H9 (cell line): ENCODE data around the gene OR2B3. TPM values are rescaled to one million over a fixed set of nuclear protein-coding genes. Genes with fewer than 3 reads are reported as not detected.

Experiments used
- DNase-seq: peaks from one replicate; pipeline ENCODE4 v3.0.0-alpha.2; 2017
- H2AFZ ChIP-seq: one replicate; pipeline ENCODE4 v1.6.1; 2013; ENCODE audit warnings: mild to moderate bottlenecking, low read length, control low read depth, moderate library complexity
- H2AK5ac ChIP-seq: 2 replicates; pipeline ENCODE4 v1.6.1; 2013; ENCODE audit warnings: low read length, control low read depth, mixed read lengths; ENCODE audit not compliant: insufficient read length
- H2BK120ac ChIP-seq: one replicate; pipeline ENCODE4 v1.6.1; 2013; ENCODE audit warnings: low read depth, mild to moderate bottlenecking, low read length, control low read depth, inconsistent platforms; ENCODE audit not compliant: poor library complexity, severe bottlenecking
- H2BK12ac ChIP-seq: 2 replicates; pipeline ENCODE4 v1.6.1; 2013; ENCODE audit warnings: low read length, control low read depth, mixed read lengths, low read depth; ENCODE audit not compliant: insufficient read length
- H2BK15ac ChIP-seq: 2 replicates; pipeline ENCODE4 v1.6.1; 2013; ENCODE audit warnings: low read depth, low read length, control low read depth
- H2BK20ac ChIP-seq: one replicate; pipeline ENCODE4 v1.6.1; 2013; ENCODE audit warnings: low read depth, mild to moderate bottlenecking, low read length, control low read depth, inconsistent platforms; ENCODE audit not compliant: poor library complexity, severe bottlenecking
- H2BK5ac ChIP-seq: 2 replicates; pipeline ENCODE4 v1.6.1; 2013; ENCODE audit warnings: low read length, control low read depth, mixed read lengths; ENCODE audit not compliant: insufficient read length
- H3K14ac ChIP-seq: 2 replicates; pipeline ENCODE4 v1.6.1; 2013; ENCODE audit warnings: low read length, control low read depth; ENCODE audit not compliant: insufficient read depth
- H3K18ac ChIP-seq: 2 replicates; pipeline ENCODE4 v1.6.1; 2013; ENCODE audit warnings: low read depth, mild to moderate bottlenecking, mixed read lengths, low read length, control low read depth; ENCODE audit not compliant: insufficient read length
- H3K23ac ChIP-seq: 2 replicates; pipeline ENCODE4 v1.6.1; 2013; ENCODE audit warnings: low read length, control low read depth, mixed read lengths, low read depth; ENCODE audit not compliant: insufficient read length
- H3K23me2 ChIP-seq: 2 replicates; pipeline ENCODE4 v1.6.1; 2013; ENCODE audit warnings: low read depth, mild to moderate bottlenecking, mixed read lengths, low read length, control low read depth; ENCODE audit not compliant: insufficient read length, poor library complexity, severe bottlenecking
- H3K27ac ChIP-seq: 2 replicates; pipeline ENCODE4 v1.5.1; 2013; ENCODE audit warnings: low read length, control low read depth, mixed read lengths, low read depth; ENCODE audit not compliant: insufficient read length
- H3K27me3 ChIP-seq: 2 replicates; pipeline ENCODE4 v1.6.1; 2013; ENCODE audit warnings: low read length, control low read depth, inconsistent platforms; ENCODE audit not compliant: insufficient read depth
- H3K4ac ChIP-seq: 2 replicates; pipeline ENCODE4 v1.6.1; 2013; ENCODE audit warnings: low read depth, mild to moderate bottlenecking, control low read depth, inconsistent platforms, low read length, moderate library complexity
- H3K4me1 ChIP-seq: 2 replicates; pipeline ENCODE4 v1.6.1; 2013; ENCODE audit warnings: low read length, control low read depth, inconsistent platforms; ENCODE audit not compliant: insufficient read depth
- H3K4me2 ChIP-seq: 2 replicates; pipeline ENCODE4 v1.6.1; 2013; ENCODE audit warnings: low read length, control low read depth, mixed read lengths; ENCODE audit not compliant: insufficient read length, insufficient read depth
- H3K56ac ChIP-seq: 2 replicates; pipeline ENCODE4 v1.6.1; 2013; ENCODE audit warnings: low read depth, mild to moderate bottlenecking, mixed read lengths, low read length, control low read depth; ENCODE audit not compliant: insufficient read length
- H3K79me1 ChIP-seq: 2 replicates; pipeline ENCODE4 v1.6.1; 2013; ENCODE audit warnings: low read depth, mild to moderate bottlenecking, moderate library complexity, low read length, control low read depth, inconsistent platforms; ENCODE audit not compliant: insufficient read depth, poor library complexity, severe bottlenecking
- H3K79me2 ChIP-seq: 2 replicates; pipeline ENCODE4 v1.6.1; 2013; ENCODE audit warnings: low read length, control low read depth, inconsistent platforms; ENCODE audit not compliant: insufficient read depth
- H3K9ac ChIP-seq: 2 replicates; pipeline ENCODE4 v1.6.1; 2013; ENCODE audit warnings: low read length, control low read depth, mixed read lengths; ENCODE audit not compliant: insufficient read length; ENCODE audit errors: extremely low read depth
- H3K9me3 ChIP-seq: one replicate; pipeline ENCODE4 v1.6.1; 2013; ENCODE audit warnings: low read depth, low read length, inconsistent platforms; ENCODE audit not compliant: control insufficient read depth
- H3T11ph ChIP-seq: one replicate; pipeline ENCODE4 v1.6.1; 2013; ENCODE audit warnings: mild to moderate bottlenecking, low read length, control low read depth, inconsistent platforms
- H4K20me1 ChIP-seq: one replicate; pipeline ENCODE4 v1.6.1; 2013; ENCODE audit not compliant: control insufficient read depth, insufficient read length, insufficient read depth
- H4K5ac ChIP-seq: 2 replicates; pipeline ENCODE4 v1.6.1; 2013; ENCODE audit warnings: low read depth, mild to moderate bottlenecking, mixed read lengths, low read length, control low read depth; ENCODE audit not compliant: insufficient read length
- H4K8ac ChIP-seq: replicated peaks from 2 replicates; pipeline ENCODE4 v1.6.1; 2013; ENCODE audit warnings: low read length, control low read depth, mixed read lengths, low read depth; ENCODE audit not compliant: insufficient read length
- H4K91ac ChIP-seq: 2 replicates; pipeline ENCODE4 v1.6.1; 2013; ENCODE audit warnings: low read depth, mild to moderate bottlenecking, moderate library complexity, mixed read lengths, low read length, control low read depth; ENCODE audit not compliant: insufficient read length
- H3K27ac Mint-ChIP-seq, 3 experiments: 2 replicates in 2 of 3; 3 replicates in 1 of 3; pipeline ENCODE4 v1.8.0; 2020 to 2021; ENCODE audit warnings: mixed read lengths in 3 of 3, mild to moderate bottlenecking in 1 of 3, moderate library complexity in 1 of 3
- H3K27me3 Mint-ChIP-seq: 2 replicates; pipeline ENCODE4 v1.8.0; 2021; ENCODE audit warnings: low read depth, mild to moderate bottlenecking, moderate library complexity, mixed read lengths
- H3K36me3 Mint-ChIP-seq, 3 experiments: 2 replicates in 2 of 3; 3 replicates in 1 of 3; pipeline ENCODE4 v1.8.0; 2020 to 2021; ENCODE audit warnings: low read depth in 3 of 3, mixed read lengths in 3 of 3; ENCODE audit not compliant: insufficient read depth in 1 of 3
- H3K4me1 Mint-ChIP-seq, 2 experiments: 2 replicates each; pipeline ENCODE4 v1.8.0; 2020; ENCODE audit warnings: mixed read lengths in 2 of 2
- H3K4me3 Mint-ChIP-seq, 2 experiments: 2 replicates in 1 of 2; 3 replicates in 1 of 2; pipeline ENCODE4 v1.8.0; 2020 to 2021; ENCODE audit warnings: mild to moderate bottlenecking in 2 of 2, mixed read lengths in 2 of 2, moderate library complexity in 1 of 2
- H3K9me3 Mint-ChIP-seq, 2 experiments: 2 replicates in 1 of 2; 3 replicates in 1 of 2; pipeline ENCODE4 v1.8.0; 2020; ENCODE audit warnings: mild to moderate bottlenecking in 2 of 2, mixed read lengths in 2 of 2, moderate library complexity in 1 of 2
- WGBS: extraction: QIAGEN DNeasy Blood & Tissue Kit; methylation state at CpG from one replicate; pipeline ENCODE4 v1.1.7; 2013; ENCODE audit warnings: missing lambda C conversion rate, low lambda C conversion rate, mixed read lengths; ENCODE audit not compliant: insufficient read length; ENCODE audit errors: extremely low coverage; 5-methylcytosine and 5-hydroxymethylcytosine counted together
- long read RNA-seq: library from polyadenylated mRNA; unstranded; transcript quantifications from one replicate; pipeline ENCODE4 v2.0.0, GENCODE V29; 2020
- total RNA-seq: library from RNA; stranded (reverse); gene quantifications from 2 replicates; pipeline ENCODE4 v1.2.1, GENCODE V29; 2021
- TF ChIP-seq, protein P1 (sequence below): fragments of 200-600 bp; sonication (generic); conservative IDR thresholded peaks from 3 replicates; pipeline ENCODE4 v1.8.0; 2021; ENCODE audit warnings: antibody characterized with exemption, mild to moderate bottlenecking

OR2B3 gene, protein sequence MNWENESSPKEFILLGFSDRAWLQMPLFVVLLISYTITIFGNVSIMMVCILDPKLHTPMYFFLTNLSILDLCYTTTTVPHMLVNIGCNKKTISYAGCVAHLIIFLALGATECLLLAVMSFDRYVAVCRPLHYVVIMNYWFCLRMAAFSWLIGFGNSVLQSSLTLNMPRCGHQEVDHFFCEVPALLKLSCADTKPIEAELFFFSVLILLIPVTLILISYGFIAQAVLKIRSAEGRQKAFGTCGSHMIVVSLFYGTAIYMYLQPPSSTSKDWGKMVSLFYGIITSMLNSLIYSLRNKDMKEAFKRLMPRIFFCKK
- total RNA-seq = not detected in 2 replicates
- long read RNA-seq = 0 reads

DNA sequence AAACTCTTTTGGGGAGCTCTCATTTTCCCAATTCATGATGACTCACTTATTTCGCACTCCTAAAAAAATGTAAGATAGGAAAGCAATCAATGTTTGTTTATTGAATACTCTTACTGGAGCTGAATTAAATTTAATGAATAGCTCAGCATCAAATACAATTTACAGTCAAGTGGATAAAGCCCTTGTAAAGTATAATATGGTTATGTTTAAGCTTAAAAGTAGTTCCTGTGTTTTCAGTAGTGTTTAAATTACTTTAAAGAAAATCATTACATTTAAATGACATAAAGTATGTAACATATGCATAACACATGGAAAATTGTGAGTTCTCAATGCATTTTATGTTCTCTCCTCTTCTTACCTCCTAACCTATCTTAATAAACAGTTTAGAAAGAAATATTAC lies at the start of gene OR2B3:
Gene OR2B3, minus strand, starts transcription at position 101 of the 400 bp plus-strand sequence. Its CDS starts 65 bp downstream, at position 36.
- Mint-ChIP-seq H3K4me3 (no peak within 1 kb of the TSS), H3K27ac (no peak within 1 kb of the TSS)

More for the DNA sequence above, at the start of gene OR2B3:
- H4K91ac ChIP-seq = no peak within 1 kb of the TSS
- no peak within 1 kb of the TSS for H3K56ac ChIP-seq
- Mint-ChIP-seq H3K27me3 (no peaks in the 10 kb centered on the region), H3K9me3 (no peaks in the 10 kb centered on the region; a peak in 1 of 5 replicates), H3K4me1 (no peaks in the 10 kb centered on the region), H3K36me3 (no peaks in the 10 kb centered on the region)
- no peak within 1 kb of the TSS for H2BK20ac ChIP-seq
- no peak within 1 kb of the TSS for H3K4me2 ChIP-seq
- H3K79me2 ChIP-seq = no peaks in the 10 kb centered on the region
- no peak within 1 kb of the TSS for H2BK5ac ChIP-seq
- H3K14ac ChIP-seq = no peak within 1 kb of the TSS
- H3K4me1 ChIP-seq = no peaks in the 10 kb centered on the region
- no peak within 1 kb of the TSS for H4K5ac ChIP-seq
- no peak within 1 kb of the TSS for H2BK120ac ChIP-seq
- no peak within 1 kb of the TSS for H2BK12ac ChIP-seq
- H4K8ac ChIP-seq = no peak within 1 kb of the TSS
- H3T11ph ChIP-seq = no peak within 1 kb of the TSS
- H4K20me1 ChIP-seq = no peaks in the 10 kb centered on the region
- H2AFZ ChIP-seq = no peak within 1 kb of the TSS
- H3K4ac ChIP-seq = no peak within 1 kb of the TSS
- H3K23ac ChIP-seq = no peak within 1 kb of the TSS
- no peaks in the 10 kb centered on the region for H3K27me3 ChIP-seq
- H3K27ac ChIP-seq = no peak within 1 kb of the TSS
- H3K79me1 ChIP-seq = no peaks in the 10 kb centered on the region
- no peak for DNase-seq
- TF ChIP-seq, protein P1, sequence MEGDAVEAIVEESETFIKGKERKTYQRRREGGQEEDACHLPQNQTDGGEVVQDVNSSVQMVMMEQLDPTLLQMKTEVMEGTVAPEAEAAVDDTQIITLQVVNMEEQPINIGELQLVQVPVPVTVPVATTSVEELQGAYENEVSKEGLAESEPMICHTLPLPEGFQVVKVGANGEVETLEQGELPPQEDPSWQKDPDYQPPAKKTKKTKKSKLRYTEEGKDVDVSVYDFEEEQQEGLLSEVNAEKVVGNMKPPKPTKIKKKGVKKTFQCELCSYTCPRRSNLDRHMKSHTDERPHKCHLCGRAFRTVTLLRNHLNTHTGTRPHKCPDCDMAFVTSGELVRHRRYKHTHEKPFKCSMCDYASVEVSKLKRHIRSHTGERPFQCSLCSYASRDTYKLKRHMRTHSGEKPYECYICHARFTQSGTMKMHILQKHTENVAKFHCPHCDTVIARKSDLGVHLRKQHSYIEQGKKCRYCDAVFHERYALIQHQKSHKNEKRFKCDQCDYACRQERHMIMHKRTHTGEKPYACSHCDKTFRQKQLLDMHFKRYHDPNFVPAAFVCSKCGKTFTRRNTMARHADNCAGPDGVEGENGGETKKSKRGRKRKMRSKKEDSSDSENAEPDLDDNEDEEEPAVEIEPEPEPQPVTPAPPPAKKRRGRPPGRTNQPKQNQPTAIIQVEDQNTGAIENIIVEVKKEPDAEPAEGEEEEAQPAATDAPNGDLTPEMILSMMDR = no peak
- no peaks in the 10 kb centered on the region for H3K23me2 ChIP-seq
- no peak within 1 kb of the TSS for H2AK5ac ChIP-seq
- no CpG with 5 or more reads among the region's 1 CpG for WGBS
- H2BK15ac ChIP-seq = no peak within 1 kb of the TSS
- no peak within 1 kb of the TSS for H3K18ac ChIP-seq
- H3K9ac ChIP-seq = no peak within 1 kb of the TSS
- H3K9me3 ChIP-seq = no peaks in the 10 kb centered on the region
